Middle frontal gyrus (tissue), 1 donor: Measurements from ENCODE around the gene MED4.
A peak's percentile ranks its signal among the peaks of the same experiment; 100 is the strongest.

Experiments used
- DNase-seq: peaks from one replicate; pipeline ENCODE4 v3.0.0-alpha.2; 2015; ENCODE audit warnings: low spot score; ENCODE audit errors: extremely low spot score

Gene MED4

GRCh38 chr13:48094781-48095502 is at the start of gene MED4:
MED4 (minus strand) TSS chr13:48095104; CDS start chr13:48095078, 26 bp downstream.
- DNase-seq = peak; percentile 94

- no peak for DNase-seq
These were observed 49.6 kb upstream of the MED4 start for GRCh38 chr13:48144413-48145035.

- DNase-seq = no peak
These were observed 47.5 kb upstream of the MED4 start for GRCh38 chr13:48142436-48142835.

- DNase-seq = no peak
These were observed 43.4 kb upstream of the MED4 start for GRCh38 chr13:48138270-48138669.

GRCh38 chr13:48132961-48133360 is 38.1 kb upstream of the MED4 start:
- no peak for DNase-seq

- DNase-seq = no peak
These were observed 36.6 kb upstream of the MED4 start for GRCh38 chr13:48131533-48131932.

GRCh38 chr13:48126944-48127830 is 32.3 kb upstream of the MED4 start:
- peak; percentile 50 for DNase-seq

GRCh38 chr13:48125794-48126228 is 30.9 kb upstream of the MED4 start:
- DNase-seq = no peak

GRCh38 chr13:48123812-48124211 is 28.9 kb upstream of the MED4 start:
- no peak for DNase-seq

- no peak for DNase-seq
These were observed 26.8 kb upstream of the MED4 start for GRCh38 chr13:48121733-48122132.

GRCh38 chr13:48120241-48120640 is 25.3 kb upstream of the MED4 start:
- DNase-seq = no peak

GRCh38 chr13:48118030-48118429 is 23.1 kb upstream of the MED4 start:
- DNase-seq = no peak

- no peak for DNase-seq
These were observed 21.9 kb upstream of the MED4 start for GRCh38 chr13:48116808-48117207.

GRCh38 chr13:48113756-48114130 is 18.8 kb upstream of the MED4 start:
- DNase-seq = no peak

GRCh38 chr13:48112896-48113755 is 18.2 kb upstream of the MED4 start:
- no peak for DNase-seq

GRCh38 chr13:48110931-48111721 is 16.2 kb upstream of the MED4 start:
- no peak for DNase-seq

GRCh38 chr13:48110132-48110868 is 15.4 kb upstream of the MED4 start:
- no peak for DNase-seq

GRCh38 chr13:48108106-48108505 is 13.2 kb upstream of the MED4 start:
- DNase-seq = no peak

GRCh38 chr13:48097793-48098192 is 2.9 kb upstream of the MED4 start:
- no peak for DNase-seq

- no peak for DNase-seq
These were observed 1.8 kb upstream of the MED4 start for GRCh38 chr13:48096670-48097069.
